GM12892 (cell line): ENCODE results near the gene CCDC148.

ENCODE experiments used
- POLR2A ChIP-seq: IDR thresholded peaks from 2 replicates; pipeline ENCODE4 v1.6.1; 2011; ENCODE audit warnings: low read depth, low read length, control low read depth
- POLR2AphosphoS5 ChIP-seq: IDR thresholded peaks from 2 replicates; pipeline ENCODE4 v1.6.1; 2011; ENCODE audit warnings: low read depth, low read length, control low read depth
- TAF1 ChIP-seq: IDR thresholded peaks from 2 replicates; pipeline ENCODE4 v1.6.1; 2011; ENCODE audit warnings: low read depth, mild to moderate bottlenecking, control low read depth, low read length, borderline replicate concordance

DNA sequence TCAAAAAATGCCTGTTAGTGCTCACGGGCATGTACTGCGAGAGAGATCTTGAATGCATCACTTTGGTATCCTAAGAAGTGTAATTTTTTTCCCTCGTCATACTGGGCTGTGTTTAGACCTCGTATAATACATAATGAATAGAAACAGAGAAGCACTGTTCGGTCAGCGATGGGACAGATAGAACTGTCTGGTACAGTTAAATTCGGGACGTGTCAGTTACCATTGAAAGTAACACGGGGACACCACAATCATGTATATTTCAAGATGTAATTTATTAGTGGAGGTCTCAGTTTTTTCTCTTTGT lies 2.0 kb upstream of the CCDC148 start:
- TF ChIP-seq TAF1 (no peak), POLR2AphosphoS5 (no peak), POLR2A (no peak)
